Activated CD8-positive, alpha-beta T cell treated with anti-CD3 and anti-CD28 coated beads, Interleukin-2, amount 10 ng/mL, durations not matched to agents 7 days and 5 days (primary cell): ENCODE results near the gene PNPLA5. TPM values are rescaled to one million over a fixed set of nuclear protein-coding genes. Genes with fewer than 3 reads are reported as not detected.

Experiments used
- total RNA-seq, 2 experiments: library from RNA; stranded (reverse); gene quantifications; one replicate each; pipeline ENCODE4 v1.2.3, GENCODE V29; 2021

PNPLA5 gene
- total RNA-seq, 2 experiments from 2014 or later: not detected

Other genes with a start within 250 kb of the PNPLA5 start
- gene EFCAB6, start 79.7 kb downstream of the PNPLA5 start, total RNA-seq: under 1 TPM; 0.26 to 0.39 TPM
- not detected for gene SULT4A1, start 29.5 kb downstream of the PNPLA5 start, total RNA-seq
- gene PNPLA3, start 31.8 kb upstream of the PNPLA5 start, total RNA-seq: under 1 TPM in 1 of 2 experiments, not detected in 1; 0.13 TPM
- 10 to 100 TPM; 50.7 to 52.4 TPM for gene SAMM50, start 63.4 kb upstream of the PNPLA5 start, total RNA-seq
- 10 to 100 TPM; 39.4 to 41.0 TPM for gene PARVB, start 132.3 kb upstream of the PNPLA5 start, total RNA-seq